ENCODE data around the gene TTC23L.

DNA sequence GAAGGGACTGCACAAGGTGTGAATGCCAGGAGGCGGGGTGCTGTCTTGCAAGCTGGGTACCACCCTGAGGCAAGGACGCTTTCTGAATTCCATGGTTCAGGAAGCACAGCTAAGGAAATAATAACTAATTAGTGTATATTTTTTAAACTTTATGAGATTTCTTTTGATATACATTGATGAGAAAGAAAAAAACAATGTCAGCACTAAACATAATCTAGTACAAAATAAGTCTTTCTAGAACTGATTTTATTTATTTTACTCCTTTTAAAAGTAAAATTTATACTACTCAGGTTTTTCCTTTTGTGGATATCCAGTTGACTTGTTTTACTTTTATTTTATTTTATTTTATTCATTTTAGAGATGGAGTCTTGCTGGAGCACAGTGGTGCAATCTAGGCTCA lies 94.0 kb downstream of the TTC23L start:
- TF ChIP-seq CTCF (IDR thresholded peaks at IDR 0.05) (no peak), POLR2A (IDR thresholded peaks at IDR 0.05) (no peak)
